GM12878 (cell line): ENCODE data around the gene TMCO6. TPM values are rescaled to one million over a fixed set of nuclear protein-coding genes. Genes with fewer than 3 reads are reported as not detected.

Source experiments
- ATAC-seq: fragments of 200-7000 bp; cut with Tn5 transposase; 3 replicates; pipeline ENCODE4 v1.9.1; 2020; ENCODE audit warnings: mild to moderate bottlenecking, moderate library complexity
- BruUV-seq: library from RNA; stranded (reverse); fragments of 400-500 nt; replicated peaks from 2 replicates; lab custom pipeline; 2021; lab: Mats Ljungman, UMichigan
- CTCF ChIA-PET: fragments of 300-600 bp; sonication (Branson Sonifier 250); formaldehyde crosslinking; extraction: SDS; loops from one replicate; lab custom pipeline; 2021; ENCODE audit warnings: inconsistent platforms; lab: Yijun Ruan, JAX
- POLR2A ChIA-PET: fragments of 350-600 bp; formaldehyde crosslinking; extraction: SDS; loops from one replicate; lab custom pipeline; 2021; ENCODE audit warnings: inconsistent platforms; lab: Charles Lee
- RAD21 ChIA-PET: fragments of 300-600 bp; sonication (Branson Sonifier 250); formaldehyde crosslinking; loops from one replicate; lab custom pipeline; 2023; ENCODE audit warnings: antibody characterized with exemption; ENCODE audit not compliant: unreplicated experiment; lab: Charles Lee
- SMC1A ChIA-PET: fragments of 300-600 bp; sonication (Branson Sonifier 250); formaldehyde crosslinking; loops from one replicate; lab custom pipeline; 2023; ENCODE audit not compliant: unreplicated experiment, uncharacterized antibody; lab: Charles Lee
- DNase-seq: peaks from one replicate; pipeline ENCODE4 v3.0.0-alpha.2; 2011; ENCODE audit warnings: low read depth, low spot score
- FAIRE-seq: peaks from 3 replicates; lab custom pipeline; 2011; peaks lifted over from hg19 to GRCh38; lab: Jason Lieb, UNC
- H2AFZ ChIP-seq: 2 replicates; pipeline ENCODE4 v1.6.0; 2011; ENCODE audit warnings: low read depth, low read length, control low read depth; ENCODE audit not compliant: control insufficient read depth
- H3K27ac ChIP-seq: 2 replicates; pipeline ENCODE4 v1.5.1; 2011; ENCODE audit warnings: control low read depth; ENCODE audit not compliant: control insufficient read depth, insufficient read depth
- H3K27me3 ChIP-seq, 2 experiments: replicated peaks in 1 of 2; 2 replicates each; pipeline versions ENCODE4 v1.6.0 to v1.6.1; 2011; ENCODE audit warnings: low read length in 1 of 2; ENCODE audit not compliant: control insufficient read depth in 2 of 2, insufficient read depth in 2 of 2
- H3K36me3 ChIP-seq, 2 experiments: 2 replicates each; pipeline ENCODE4 v1.5.1; 2011; ENCODE audit warnings: low read length in 1 of 2; ENCODE audit not compliant: control insufficient read depth in 2 of 2, insufficient read depth in 2 of 2
- H3K4me1 ChIP-seq: 2 replicates; pipeline ENCODE4 v1.6.1; 2011; ENCODE audit warnings: mild to moderate bottlenecking, low read length, moderate library complexity, mixed read lengths; ENCODE audit not compliant: control insufficient read depth, insufficient read depth
- H3K4me2 ChIP-seq: 2 replicates; pipeline ENCODE4 v1.6.0; 2011; ENCODE audit warnings: control low read depth; ENCODE audit not compliant: control insufficient read depth, insufficient read depth
- H3K4me3 ChIP-seq: fragments of 200-600 bp; sonication (generic); 2 replicates; pipeline ENCODE4 v1.5.1; 2016
- H3K79me2 ChIP-seq: 2 replicates; pipeline ENCODE4 v1.6.0; 2011; ENCODE audit warnings: low read length; ENCODE audit not compliant: control insufficient read depth, insufficient read depth
- H3K9ac ChIP-seq: 2 replicates; pipeline ENCODE4 v1.8.0; 2011; ENCODE audit warnings: low read length, control low read depth, mixed read lengths; ENCODE audit not compliant: control insufficient read depth, insufficient read depth
- H3K9me3 ChIP-seq: replicated peaks from 3 replicates; pipeline ENCODE4 v1.5.1; 2011; ENCODE audit warnings: mild to moderate bottlenecking, low read length; ENCODE audit not compliant: control insufficient read depth, insufficient read depth
- H4K20me1 ChIP-seq: 2 replicates; pipeline ENCODE4 v1.6.0; 2011; ENCODE audit not compliant: control insufficient read depth, insufficient read depth
- ASH2L ChIP-seq: fragments of 300-600, 200-600 bp; sonication (generic); IDR thresholded peaks from 2 replicates; pipeline ENCODE4 v1.6.1; 2017; ENCODE audit warnings: low read depth, mild to moderate bottlenecking, borderline replicate concordance
- CBX5 ChIP-seq: sonication (generic); IDR thresholded peaks from 2 replicates; pipeline ENCODE4 v1.6.1; 2016; ENCODE audit warnings: low read depth, moderate library complexity, mild to moderate bottlenecking, inconsistent platforms
- EED ChIP-seq: sonication (generic); IDR thresholded peaks from 2 replicates; pipeline ENCODE4 v1.6.1; 2016; ENCODE audit warnings: antibody characterized with exemption, low read depth
- HDGF ChIP-seq: fragments of 450-650 bp; IDR thresholded peaks from 2 replicates; pipeline ENCODE4 v1.6.1; 2016; ENCODE audit warnings: antibody characterized with exemption
- MEF2B ChIP-seq: fragments of 450-650 bp; IDR thresholded peaks from 2 replicates; pipeline ENCODE4 v1.6.1; 2018; ENCODE audit warnings: mild to moderate bottlenecking, moderate library complexity; ENCODE audit not compliant: partially characterized antibody, poor library complexity, severe bottlenecking
- NFXL1 ChIP-seq: fragments of 450-650 bp; IDR thresholded peaks from 2 replicates; pipeline ENCODE4 v1.6.1; 2017; ENCODE audit warnings: antibody characterized with exemption, mild to moderate bottlenecking, borderline replicate concordance
- NKRF ChIP-seq: fragments of 450-650 bp; conservative IDR thresholded peaks from 2 replicates; pipeline ENCODE4 v1.6.1; 2017; ENCODE audit warnings: mild to moderate bottlenecking, moderate library complexity
- POLR2AphosphoS2 ChIP-seq: IDR thresholded peaks from 2 replicates; pipeline ENCODE4 v1.6.1; 2011; ENCODE audit warnings: low read depth, mild to moderate bottlenecking, low read length, improper control_type of control experiment, moderate library complexity
- REST ChIP-seq: IDR thresholded peaks from 2 replicates; pipeline ENCODE4 v1.6.1; 2012; ENCODE audit warnings: mild to moderate bottlenecking, low read depth, low read length
- SMARCA5 ChIP-seq: fragments of 450-650 bp; IDR thresholded peaks from 2 replicates; pipeline ENCODE4 v1.6.1; 2017; ENCODE audit warnings: mild to moderate bottlenecking
- SPI1 ChIP-seq: IDR thresholded peaks from 2 replicates; pipeline ENCODE4 v1.6.1; 2011; ENCODE audit warnings: low read depth, mild to moderate bottlenecking, low read length, moderate library complexity, borderline replicate concordance; ENCODE audit not compliant: insufficient read depth
- TCF3 ChIP-seq: IDR thresholded peaks from 2 replicates; pipeline ENCODE4 v1.6.1; 2012; ENCODE audit warnings: low read depth, mild to moderate bottlenecking, low read length, borderline replicate concordance; ENCODE audit not compliant: insufficient read depth
- WRNIP1 ChIP-seq: IDR thresholded peaks from 2 replicates; pipeline ENCODE4 v1.6.1; 2011; ENCODE audit warnings: low read depth, low read length, improper control_type of control experiment, borderline replicate concordance
- ZBTB4 ChIP-seq: fragments of 450-650 bp; formaldehyde crosslinking; IDR thresholded peaks from 2 replicates; pipeline ENCODE4 v1.4.0; 2022; ENCODE audit warnings: mild to moderate bottlenecking, moderate library complexity
- WGBS: methylation state at CpG from one replicate; pipeline ENCODE4 v1.1.6; 2016; ENCODE audit warnings: low lambda C conversion rate; ENCODE audit not compliant: insufficient replicate concordance, insufficient coverage; ENCODE audit errors: missing lambda C conversion rate; 5-methylcytosine and 5-hydroxymethylcytosine counted together
- in situ Hi-C: fragments of 300-500 bp; cut with MboI; formaldehyde crosslinking; loops from 9 replicates; pipeline ENCODE4 v1.14.3; 2018; ENCODE audit warnings: mixed read lengths
- intact Hi-C: fragments of 100-400 bp; cut with micrococcal nuclease; formaldehyde crosslinking; loops from one replicate; pipeline ENCODE4 v1.14.2; 2022; ENCODE audit not compliant: unreplicated experiment
- polyA plus RNA-seq, 11 experiments: library from polyadenylated mRNA; depleted of rRNA in 4 of 11; unstranded in 6 of 11; stranded (reverse) in 5 of 11; fragments of >200 nt; fragmentation: Nextera tagmentation in 4 of 11; fragmentation: Illumina TruSeq in 1 of 11; extraction: Ambion mirVana in 4 of 11; extraction: Trizol in 1 of 11; gene quantifications; 1 replicate in 1 of 11; 2 replicates in 10 of 11; pipeline versions ENCODE4 v1.2.1 to v1.2.3, GENCODE V29; 2011 to 2016; ENCODE audit warnings: inconsistent platforms in 2 of 11, missing spikeins in 2 of 11, low read depth in 1 of 11
- total RNA-seq, 4 experiments: library from RNA; depleted of rRNA in 3 of 4; stranded (reverse); fragments of >200 nt in 3 of 4; fragmentation: Illumina TruSeq in 1 of 4; extraction: Trizol in 1 of 4; gene quantifications; 2 replicates each; pipeline versions ENCODE4 v1.2.1 to v1.2.3, GENCODE V29; 2013 to 2021

TMCO6 gene
- total and polyA plus RNA-seq, 10 of the 15 experiments (the other 5 are each of a cell fraction or from before 2014, with no cell fraction given): 4.1 to 21.6 (median 11.7) TPM

- ATAC-seq: no peak
- FAIRE-seq: no peak
- no peak overlapping the region for H3K27ac ChIP-seq
- no peaks in the 10 kb centered on the region; a peak in 1 of 4 replicates for H3K36me3 ChIP-seq
- H3K27me3 ChIP-seq: peaks cover 0 to 1% of the 10 kb centered on the region in 2 experiments; a peak in 1 of 4 replicates
- DNase-seq: no peak
- in situ Hi-C loops (no loop called here), intact Hi-C loops (loop anchor here (5.0 kb wide), 1 partner anchor 235 kb away; the partner anchor contains the start of gene ANKHD1)
- peaks cover 8% of the 10 kb centered on the region for H3K79me2 ChIP-seq
- no peak overlapping the region for H3K9ac ChIP-seq
- CTCF ChIA-PET: interaction anchor here (0.6 to 3.8 kb wide), 5 partner anchors 73 to 266 kb away, joined by 3 to 44 read pairs (median 5); no protein-coding TSS in a partner anchor
- no peak overlapping the region for H3K4me3 ChIP-seq
- WGBS: 84% methylated on average over 10 of the region's 10 CpGs
- H4K20me1 ChIP-seq: no peaks in the 10 kb centered on the region
- no TSS peak for BruUV-seq
- no peak overlapping the region for H2AFZ ChIP-seq
- RAD21 ChIA-PET: interaction anchor here (1.4 kb wide), 1 partner anchor 91 kb away, joined by 3 read pairs; the partner anchor contains the start of gene EIF4EBP3
- H3K4me1 ChIP-seq: peaks cover 11% of the 10 kb centered on the region
- POLR2A ChIA-PET: interaction anchor here (1.3 kb wide), 1 partner anchor 10 kb away, joined by 4 read pairs; the partner anchor contains the start of genes IK and NDUFA2
- no peak overlapping the region for H3K4me2 ChIP-seq
- SMC1A ChIA-PET: interaction anchor here (1.2 kb wide), 1 partner anchor 102 kb away, joined by 3 read pairs; no protein-coding TSS in a partner anchor
- H3K9me3 ChIP-seq: no peaks in the 10 kb centered on the region
- TF ChIP-seq CBX5 (no peak), TCF3 (no peak), MEF2B (no peak), NFXL1 (no peak), ZBTB4 (no peak), NKRF (no peak), SMARCA5 (no peak), WRNIP1 (no peak), HDGF (no peak), EED (no peak), POLR2AphosphoS2 (no peak), SPI1 (no peak), REST (no peak), ASH2L (no peak)
Measured at GRCh38 chr5:140637371-140638100, 1.7 kb upstream of the TMCO6 start.
